Common myeloid progenitor, CD34-positive (primary cell): ENCODE data around the gene CASP9.
"Not testable (repeated sequence)": the region's sequence is repeated elsewhere in the genome, so short reads cannot be mapped to it uniquely, and the experiment has no call there.

Experiments
- CTCF ChIA-PET: fragments of 350-600 bp; sonication (Branson Sonifier 250); formaldehyde crosslinking; loops from one replicate; lab custom pipeline; 2021; ENCODE audit warnings: antibody characterized with exemption; lab: Charles Lee
- POLR2A ChIA-PET: fragments of 350-600 bp; sonication (Branson Sonifier 250); formaldehyde crosslinking; loops from one replicate; lab custom pipeline; 2021; ENCODE audit warnings: antibody characterized with exemption; lab: Charles Lee
- DNase-seq, 3 donors: peaks; one replicate each; pipeline versions ENCODE4 v3.0.0 to v3.0.0-alpha.2; 2013
- H3K27ac ChIP-seq, 2 experiments: 1 replicate in 1 of 2; 2 replicates in 1 of 2; pipeline ENCODE4 v1.7.0; 2013; ENCODE audit warnings: inconsistent platforms in 2 of 2, low read length in 2 of 2, mild to moderate bottlenecking in 2 of 2, low read depth in 1 of 2, moderate library complexity in 1 of 2; ENCODE audit not compliant: severe bottlenecking in 2 of 2, insufficient read depth in 1 of 2, poor library complexity in 1 of 2
- H3K27me3 ChIP-seq, 5 experiments: replicated peaks in 2 of 5; 1 replicate in 3 of 5; 2 replicates in 2 of 5; pipeline versions ENCODE4 v1.6.1 to v1.7.0; 2013; ENCODE audit warnings: low read length in 4 of 5, mild to moderate bottlenecking in 2 of 5, moderate library complexity in 2 of 5, inconsistent platforms in 1 of 5; ENCODE audit not compliant: insufficient read depth in 5 of 5, control insufficient read depth in 4 of 5
- H3K36me3 ChIP-seq, 4 experiments: 1 replicate in 2 of 4; 2 replicates in 2 of 4; pipeline versions ENCODE4 v1.6.1 to v1.7.0; 2013; ENCODE audit warnings: low read length in 3 of 4, control low read depth in 1 of 4, mild to moderate bottlenecking in 1 of 4; ENCODE audit not compliant: control insufficient read depth in 4 of 4, insufficient read depth in 4 of 4
- H3K4me1 ChIP-seq, 4 experiments: 1 replicate in 3 of 4; 2 replicates in 1 of 4; pipeline versions ENCODE4 v1.6.1 to v1.7.1; 2013; ENCODE audit warnings: low read length in 3 of 4, mild to moderate bottlenecking in 3 of 4, control low read depth in 1 of 4, inconsistent platforms in 1 of 4, moderate library complexity in 1 of 4; ENCODE audit not compliant: control insufficient read depth in 4 of 4, insufficient read depth in 4 of 4; ENCODE audit errors: control extremely low read depth in 1 of 4
- H3K4me3 ChIP-seq, 7 experiments: 1 replicate in 4 of 7; 2 replicates in 3 of 7; pipeline versions ENCODE4 v1.5.1 to v1.7.0; 2013; ENCODE audit warnings: mild to moderate bottlenecking in 7 of 7, low read length in 6 of 7, moderate library complexity in 6 of 7, inconsistent platforms in 2 of 7, low read depth in 2 of 7, control low read depth in 1 of 7; ENCODE audit not compliant: insufficient read depth in 4 of 7, control insufficient read depth in 1 of 7; ENCODE audit errors: extremely low read depth in 1 of 7
- H3K9me3 ChIP-seq, 5 experiments: 1 replicate in 4 of 5; 2 replicates in 1 of 5; pipeline versions ENCODE4 v1.6.1 to v1.7.1; 2013; ENCODE audit warnings: low read length in 4 of 5, mild to moderate bottlenecking in 2 of 5, inconsistent platforms in 1 of 5, low read depth in 1 of 5, moderate library complexity in 1 of 5; ENCODE audit not compliant: control insufficient read depth in 4 of 5, insufficient read depth in 2 of 5; ENCODE audit errors: control extremely low read depth in 1 of 5
- WGBS: methylation state at CpG from one replicate; pipeline ENCODE4 v1.1.5; 2013; ENCODE audit not compliant: insufficient coverage; 5-methylcytosine and 5-hydroxymethylcytosine counted together

Gene CASP9

GRCh38 chr1:15522551-15522950 lies 1.5 kb downstream of the CASP9 start:
- Histone ChIP-seq H3K4me3 (no peak overlapping the region), H3K27ac (no peak overlapping the region), H3K9me3 (no peaks in the 10 kb centered on the region), H3K4me1 (peaks cover 15 to 29% (median 20%) of the 10 kb centered on the region in 4 experiments), H3K27me3 (no peaks in the 10 kb centered on the region), H3K36me3 (peaks cover 0 to under 1% (median 0%) of the 10 kb centered on the region in 4 experiments)
- 100% methylated on average over 3 of the region's 4 CpGs for WGBS
- ChIA-PET POLR2A (no interaction called here), CTCF (no interaction called here)
- DNase-seq, result no peak

- H3K27ac ChIP-seq, H3K9me3 ChIP-seq, CTCF ChIA-PET, POLR2A ChIA-PET, H3K36me3 ChIP-seq, DNase-seq, H3K4me3 ChIP-seq, H3K27me3 ChIP-seq: not testable (repeated sequence)
- peaks cover 10 to 24% (median 16%) of the 10 kb centered on the region in 4 experiments for H3K4me1 ChIP-seq
- over 99% methylated on average over 11 of the region's 17 CpGs for WGBS
Observed at GRCh38 chr1:15521206-15521906, 2.7 kb downstream of the CASP9 start.

- POLR2A ChIA-PET, result no interaction called here
- no peak for DNase-seq
- H3K27ac ChIP-seq, result no peak overlapping the region
Observed at GRCh38 chr1:15519625-15520024, 4.4 kb downstream of the CASP9 start.

GRCh38 chr1:15515022-15515663 lies 8.9 kb downstream of the CASP9 start:
- POLR2A ChIA-PET, result interaction anchor here (0.6 to 0.7 kb wide), 2 partner anchors 14 to 1841 kb away, joined by 4 read pairs; no protein-coding TSS in a partner anchor
- H3K36me3 ChIP-seq, result peaks cover 3 to 16% (median 4%) of the 10 kb centered on the region in 4 experiments
- peak in 2 of 3 donors; percentile 59 to 69 for DNase-seq
- H3K27me3 ChIP-seq, result no peaks in the 10 kb centered on the region
- CTCF ChIA-PET, result interaction anchor here (2.0 kb wide), 1 partner anchor 16 kb away, joined by 5 read pairs; no protein-coding TSS in a partner anchor
- peak overlapping the region in 1 of 2 experiments; percentile 47 for H3K27ac ChIP-seq
- no CpG with 5 or more reads among the region's 2 CpGs for WGBS
- H3K4me1 ChIP-seq, result peaks cover 3 to 11% (median 8%) of the 10 kb centered on the region in 4 experiments
- peak overlapping the region in 1 of 7 experiments; percentile 23 for H3K4me3 ChIP-seq
- no peaks in the 10 kb centered on the region for H3K9me3 ChIP-seq

More at GRCh38 chr1:15519625-15520024, 4.4 kb downstream of the CASP9 start:
- Histone ChIP-seq H3K36me3 (peaks cover 0 to 8% (median 1%) of the 10 kb centered on the region in 4 experiments), H3K4me1 (peaks cover 6 to 20% (median 13%) of the 10 kb centered on the region in 4 experiments), H3K9me3 (no peaks in the 10 kb centered on the region), H3K4me3 (no peak overlapping the region), H3K27me3 (no peaks in the 10 kb centered on the region)
- CTCF ChIA-PET, result no interaction called here
- 100% methylated on average over 3 of the region's 3 CpGs for WGBS

- not testable (repeated sequence) for DNase-seq, H3K27ac ChIP-seq, H3K27me3 ChIP-seq, H3K4me3 ChIP-seq, H3K9me3 ChIP-seq
- WGBS, result 100% methylated on average over 1 of the region's 5 CpGs
- ChIA-PET POLR2A (interaction anchor here (0.6 to 0.7 kb wide), 2 partner anchors 14 to 1841 kb away, joined by 4 read pairs; no protein-coding TSS in a partner anchor), CTCF (interaction anchor here (2.0 kb wide), 1 partner anchor 15 kb away, joined by 5 read pairs; no protein-coding TSS in a partner anchor)
- Histone ChIP-seq H3K36me3 (peaks cover 3 to 16% (median 4%) of the 10 kb centered on the region in 4 experiments), H3K4me1 (peaks cover 3 to 11% (median 8%) of the 10 kb centered on the region in 4 experiments)
Observed at GRCh38 chr1:15514557-15514956, 9.5 kb downstream of the CASP9 start.

GRCh38 chr1:15513919-15514318 lies 10.1 kb downstream of the CASP9 start:
- CTCF ChIA-PET, result no interaction called here

More at GRCh38 chr1:15513919-15514318, 10.1 kb downstream of the CASP9 start:
- no peak for DNase-seq
- POLR2A ChIA-PET, result interaction anchor here (0.6 to 0.7 kb wide), 2 partner anchors 14 to 172 kb away, joined by 3 read pairs; no protein-coding TSS in a partner anchor
- Histone ChIP-seq H3K36me3 (peaks cover 3 to 16% (median 4%) of the 10 kb centered on the region in 4 experiments), H3K27ac (no peak overlapping the region), H3K9me3 (no peaks in the 10 kb centered on the region), H3K4me3 (no peak overlapping the region), H3K4me1 (peaks cover 3 to 13% (median 8%) of the 10 kb centered on the region in 4 experiments), H3K27me3 (no peaks in the 10 kb centered on the region)
- WGBS, result 100% methylated on average over 2 of the region's 3 CpGs
